Superior temporal gyrus (tissue), 1 donor: ENCODE data around the gene LRRC41.
"Not testable (repeated sequence)": the region's sequence is repeated elsewhere in the genome, so short reads cannot be mapped to it uniquely, and the experiment has no call there.

Experiments used
- DNase-seq: peaks from one replicate; pipeline ENCODE4 v3.0.0-alpha.2; 2016; ENCODE audit errors: extremely low spot score

LRRC41 gene

DNA sequence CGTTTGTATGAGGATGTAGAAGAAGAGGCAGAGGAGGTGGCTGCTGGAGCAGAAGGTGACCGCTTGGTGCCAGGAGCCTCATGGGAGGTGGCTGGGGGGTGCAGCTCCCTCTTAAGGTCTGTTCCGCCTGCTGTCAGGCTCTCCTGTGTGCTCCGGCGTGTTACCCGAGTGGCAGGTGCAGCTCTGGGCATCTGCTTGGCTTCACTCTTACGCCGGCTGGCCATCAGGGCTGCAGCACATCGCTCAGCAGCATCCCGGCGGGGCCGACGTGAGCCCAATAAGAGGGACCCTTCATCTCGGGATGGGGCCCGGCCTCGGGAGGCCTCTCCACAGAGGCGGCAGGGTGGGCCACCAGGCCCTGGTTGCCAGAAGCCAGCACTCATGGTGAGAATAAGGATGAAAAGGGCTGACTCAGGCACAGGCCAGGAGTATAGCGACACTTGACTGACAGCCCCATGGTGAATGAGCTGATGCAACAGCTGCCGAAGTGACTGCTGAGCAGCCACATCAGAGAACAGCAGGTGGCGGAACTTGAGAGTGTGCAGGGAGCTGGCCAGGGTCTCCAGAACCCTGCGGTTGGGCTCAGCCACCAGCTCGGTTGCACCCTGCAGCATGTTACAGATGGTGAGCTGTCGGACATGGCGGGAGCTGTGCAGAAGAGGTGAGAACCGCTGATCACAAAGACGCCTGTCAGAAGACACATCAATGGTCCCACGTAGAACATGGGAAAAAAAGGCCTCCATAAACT is 17.5 kb downstream of the LRRC41 start:
- DNase-seq = no peak

- no peak for DNase-seq
These were observed 18.5 kb downstream of the LRRC41 start for GRCh38 chr1:46284597-46285564.

DNA sequence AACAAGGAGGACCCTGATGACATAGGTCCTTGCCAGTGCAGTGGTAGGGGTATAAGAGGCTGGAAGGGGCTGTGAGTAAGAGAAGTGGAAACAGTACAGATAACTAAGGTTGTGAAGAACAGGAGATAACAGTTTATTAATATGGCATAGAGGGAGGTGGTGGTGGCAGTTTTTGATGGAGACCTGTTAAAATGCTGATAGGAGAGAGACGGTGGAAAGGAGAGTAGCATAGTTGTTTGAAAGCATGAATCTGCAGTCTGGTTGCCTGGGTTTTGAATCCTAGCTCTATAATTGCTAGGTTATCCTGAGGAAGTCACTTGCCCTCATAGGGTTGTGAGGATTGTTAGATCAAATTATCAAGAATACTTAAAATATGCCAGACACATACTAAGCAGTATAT is 19.4 kb downstream of the LRRC41 start:
- DNase-seq = no peak

DNA sequence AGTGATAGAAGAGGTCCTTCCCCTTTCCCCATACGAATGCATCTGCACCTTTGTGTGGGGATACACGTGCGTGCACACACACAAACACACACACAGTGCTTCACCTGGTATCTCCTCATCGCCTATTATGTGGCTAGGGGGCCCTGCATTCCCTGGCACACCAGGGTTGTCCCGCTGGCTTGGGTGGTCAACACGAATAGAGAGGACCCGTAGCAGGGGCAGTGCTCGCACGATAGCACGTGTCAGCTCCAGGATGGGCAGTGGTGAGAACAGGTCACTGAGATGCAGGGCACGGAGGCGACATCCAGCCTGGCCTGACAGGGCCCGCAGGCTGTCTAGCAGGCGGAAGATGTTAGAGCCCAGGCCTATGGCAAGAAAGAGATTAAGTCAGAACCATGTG is 22.4 kb downstream of the LRRC41 start:
- no peak for DNase-seq

GRCh38 chr1:46280092-46280491 is 23.3 kb downstream of the LRRC41 start:
- no peak for DNase-seq

GRCh38 chr1:46278807-46279206 is 24.6 kb downstream of the LRRC41 start:
- DNase-seq = no peak

GRCh38 chr1:46277658-46278373 is 25.6 kb downstream of the LRRC41 start:
- DNase-seq = no peak

- no peak for DNase-seq
These were observed 28.4 kb downstream of the LRRC41 start for GRCh38 chr1:46275030-46275337.

DNA sequence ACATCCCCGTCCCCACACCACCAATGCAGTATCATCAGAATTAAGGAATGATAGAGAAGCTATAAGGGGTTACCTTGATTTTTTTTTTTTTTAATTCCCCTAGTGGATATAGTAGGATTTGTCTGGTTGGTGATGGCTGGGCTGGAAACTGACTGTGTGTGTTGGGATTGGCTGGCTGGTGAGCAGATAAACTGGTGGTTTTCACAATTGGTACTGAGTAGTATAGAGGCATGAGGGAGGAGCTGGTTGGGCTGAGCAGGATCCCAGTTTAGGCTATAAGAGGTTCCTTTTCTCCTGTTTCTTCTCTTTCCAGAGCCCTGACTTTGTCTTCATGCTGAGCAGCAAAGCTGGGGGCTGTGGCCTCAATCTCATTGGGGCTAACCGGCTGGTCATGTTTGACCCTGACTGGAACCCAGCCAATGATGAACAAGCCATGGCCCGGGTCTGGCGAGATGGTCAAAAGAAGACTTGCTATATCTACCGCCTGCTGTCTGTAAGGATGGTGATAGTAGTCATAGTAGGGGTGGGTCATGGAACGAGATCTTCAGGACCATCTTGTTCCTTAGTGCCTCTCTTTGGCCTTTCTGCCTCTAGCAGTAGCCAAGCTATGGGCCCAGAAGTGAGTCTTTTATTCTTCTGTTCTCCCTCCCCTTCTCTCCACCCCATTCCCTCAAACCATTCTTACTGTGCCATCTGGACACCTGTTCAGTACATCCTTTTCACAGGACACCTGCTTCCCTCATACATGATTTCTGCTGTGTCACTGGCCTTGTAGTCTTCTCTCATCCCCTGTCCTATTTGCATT is 29.0 kb downstream of the LRRC41 start:
- no peak for DNase-seq

- no peak for DNase-seq
These were observed 34.8 kb downstream of the LRRC41 start for GRCh38 chr1:46268578-46268977.

DNA sequence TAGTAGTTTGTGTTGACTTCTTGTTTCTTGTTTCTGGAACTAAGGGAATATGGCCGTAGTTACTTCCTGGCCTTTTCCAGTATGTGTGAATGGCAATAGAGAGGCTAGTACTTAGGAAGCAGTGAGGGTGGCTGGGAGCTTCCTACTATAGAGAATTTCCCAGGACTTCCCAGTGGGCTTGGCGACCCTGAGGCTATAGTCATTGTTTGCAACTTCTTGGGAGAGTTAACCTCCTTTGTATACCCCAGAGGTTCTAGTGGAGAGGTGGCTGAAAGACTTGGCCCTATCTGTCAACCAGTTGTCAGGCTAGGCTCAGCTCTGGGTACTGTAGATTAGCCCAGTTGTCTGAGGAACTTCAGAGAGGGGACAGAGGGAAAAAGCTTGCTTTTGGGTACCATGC is 40.3 kb downstream of the LRRC41 start:
- no peak for DNase-seq

DNA sequence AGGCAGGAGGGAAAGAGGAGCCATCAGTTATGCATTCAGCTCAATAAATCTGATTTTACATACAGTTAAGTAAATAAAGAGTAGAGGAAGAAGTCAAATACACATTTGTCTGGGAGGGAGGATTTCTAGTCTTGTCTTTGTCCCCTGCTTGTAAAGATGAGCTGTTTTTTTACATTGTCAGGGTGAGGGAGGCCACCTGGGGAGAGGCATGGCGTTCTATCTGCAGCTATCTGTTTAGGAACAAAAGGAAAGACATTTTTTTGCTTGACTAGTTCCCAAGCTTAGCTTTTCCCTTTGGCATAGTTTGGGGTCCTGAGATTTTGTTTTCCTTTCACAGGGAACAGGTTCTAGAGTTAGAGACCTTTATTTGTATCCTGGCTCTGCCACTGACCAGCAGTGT is 40.9 kb downstream of the LRRC41 start:
- no peak for DNase-seq

- DNase-seq = no peak
These were observed 46.9 kb downstream of the LRRC41 start for GRCh38 chr1:46256523-46256922.

GRCh38 chr1:46254668-46255067 is 48.7 kb downstream of the LRRC41 start:
- DNase-seq = no peak

- no peak for DNase-seq
These were observed 55.1 kb downstream of the LRRC41 start for GRCh38 chr1:46248122-46248920.

GRCh38 chr1:46247436-46248121 is 55.8 kb downstream of the LRRC41 start, which contains the start of gene RAD54L:
TSS of gene RAD54L (plus strand) at chr1:46247763. CDS start at chr1:46248406, 643 bp downstream.
- DNase-seq = peak; percentile 98

- peak; percentile 36 for DNase-seq
These were observed 56.6 kb downstream of the LRRC41 start for GRCh38 chr1:46246548-46247435.

- not testable (repeated sequence) for DNase-seq
These were observed 57.3 kb downstream of the LRRC41 start for GRCh38 chr1:46246136-46246535.
